ENCODE measurements around the gene STARD6. TPM values are rescaled to one million over a fixed set of nuclear protein-coding genes. Genes with fewer than 3 reads are reported as not detected.

The STARD6 gene
- total and polyA plus RNA-seq, 2 experiments from 2014 or later: not detected

DNA sequence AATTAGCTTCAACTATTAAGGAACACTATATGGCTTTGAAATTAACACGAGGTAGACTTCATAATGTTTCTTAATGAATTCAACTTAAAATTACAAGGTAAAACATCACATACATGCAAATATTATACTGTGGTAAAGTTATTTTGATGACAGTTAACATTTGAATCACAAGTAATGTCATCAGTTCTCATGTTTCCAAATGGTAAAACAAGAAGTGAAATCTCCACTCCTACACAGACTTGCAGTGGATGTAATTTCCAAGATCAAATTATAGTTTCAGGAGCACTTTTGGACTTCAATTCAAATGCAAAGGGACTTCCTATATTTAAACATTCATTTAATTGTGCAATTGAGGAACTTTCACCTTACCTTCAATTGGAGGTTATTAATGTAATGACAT is 39.1 kb upstream of the STARD6 start:
- peaks cover 3% of the 10 kb centered on the region for H3K27me3 Mint-ChIP-seq (ENCODE audit: insufficient read depth, low read depth, poor library complexity)
- Histone ChIP-seq H3K79me2 (replicated peaks; ENCODE audit: insufficient read depth) (no peaks in the 10 kb centered on the region), H2AFZ (no peak overlapping the region), H3F3A (replicated peaks; ENCODE audit: low read depth) (no peaks in the 10 kb centered on the region), H3K4me3 (no peak overlapping the region), H3K36me3 (ENCODE audit: insufficient read depth) (no peaks in the 10 kb centered on the region), H3K9me2 (ENCODE audit: insufficient read depth) (no peaks in the 10 kb centered on the region), H3K4me2 (no peak overlapping the region), H3K27ac (ENCODE audit: low read depth) (no peak overlapping the region), H3K4me1 (ENCODE audit: insufficient read depth) (peaks cover 7% of the 10 kb centered on the region; the same call in 1 of the 2 replicates), H4K20me1 (replicated peaks; ENCODE audit: insufficient read depth) (no peaks in the 10 kb centered on the region), H3K27me3 (ENCODE audit: insufficient read depth) (no peaks in the 10 kb centered on the region)
- TF ChIP-seq ZNF331 (CRISPR knock-in tag; IDR thresholded peaks at IDR 0.05; ENCODE audit: low read depth) (no peak), CREB1 (CRISPR knock-in tag; IDR thresholded peaks at IDR 0.05; ENCODE audit: low read depth) (no peak), ZNF114 (CRISPR knock-in tag; IDR thresholded peaks at IDR 0.05) (no peak), NANOG (IDR thresholded peaks at IDR 0.05; ENCODE audit: borderline replicate concordance) (no peak), JUNB (IDR thresholded peaks at IDR 0.05; ENCODE audit: unreplicated experiment) (no peak), POLR2AphosphoS5 (IDR thresholded peaks at IDR 0.05; ENCODE audit: low read depth) (no peak), STAT1 (IDR thresholded peaks at IDR 0.05; ENCODE audit: unreplicated experiment) (no peak), EZH2 (IDR thresholded peaks at IDR 0.05; ENCODE audit: low read depth, unreplicated experiment) (no peak), EZH2phosphoT487 (IDR thresholded peaks at IDR 0.05; ENCODE audit: unreplicated experiment) (no peak)
- TF ChIP-seq, protein P1, sequence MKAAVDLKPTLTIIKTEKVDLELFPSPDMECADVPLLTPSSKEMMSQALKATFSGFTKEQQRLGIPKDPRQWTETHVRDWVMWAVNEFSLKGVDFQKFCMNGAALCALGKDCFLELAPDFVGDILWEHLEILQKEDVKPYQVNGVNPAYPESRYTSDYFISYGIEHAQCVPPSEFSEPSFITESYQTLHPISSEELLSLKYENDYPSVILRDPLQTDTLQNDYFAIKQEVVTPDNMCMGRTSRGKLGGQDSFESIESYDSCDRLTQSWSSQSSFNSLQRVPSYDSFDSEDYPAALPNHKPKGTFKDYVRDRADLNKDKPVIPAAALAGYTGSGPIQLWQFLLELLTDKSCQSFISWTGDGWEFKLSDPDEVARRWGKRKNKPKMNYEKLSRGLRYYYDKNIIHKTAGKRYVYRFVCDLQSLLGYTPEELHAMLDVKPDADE (IDR thresholded peaks at IDR 0.05): no peak
- TF ChIP-seq, protein P2, sequence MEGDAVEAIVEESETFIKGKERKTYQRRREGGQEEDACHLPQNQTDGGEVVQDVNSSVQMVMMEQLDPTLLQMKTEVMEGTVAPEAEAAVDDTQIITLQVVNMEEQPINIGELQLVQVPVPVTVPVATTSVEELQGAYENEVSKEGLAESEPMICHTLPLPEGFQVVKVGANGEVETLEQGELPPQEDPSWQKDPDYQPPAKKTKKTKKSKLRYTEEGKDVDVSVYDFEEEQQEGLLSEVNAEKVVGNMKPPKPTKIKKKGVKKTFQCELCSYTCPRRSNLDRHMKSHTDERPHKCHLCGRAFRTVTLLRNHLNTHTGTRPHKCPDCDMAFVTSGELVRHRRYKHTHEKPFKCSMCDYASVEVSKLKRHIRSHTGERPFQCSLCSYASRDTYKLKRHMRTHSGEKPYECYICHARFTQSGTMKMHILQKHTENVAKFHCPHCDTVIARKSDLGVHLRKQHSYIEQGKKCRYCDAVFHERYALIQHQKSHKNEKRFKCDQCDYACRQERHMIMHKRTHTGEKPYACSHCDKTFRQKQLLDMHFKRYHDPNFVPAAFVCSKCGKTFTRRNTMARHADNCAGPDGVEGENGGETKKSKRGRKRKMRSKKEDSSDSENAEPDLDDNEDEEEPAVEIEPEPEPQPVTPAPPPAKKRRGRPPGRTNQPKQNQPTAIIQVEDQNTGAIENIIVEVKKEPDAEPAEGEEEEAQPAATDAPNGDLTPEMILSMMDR (conservative IDR thresholded peaks at IDR 0.05; ENCODE audit: low read depth in 2 of 2): no peak
- TF ChIP-seq, protein P3, sequence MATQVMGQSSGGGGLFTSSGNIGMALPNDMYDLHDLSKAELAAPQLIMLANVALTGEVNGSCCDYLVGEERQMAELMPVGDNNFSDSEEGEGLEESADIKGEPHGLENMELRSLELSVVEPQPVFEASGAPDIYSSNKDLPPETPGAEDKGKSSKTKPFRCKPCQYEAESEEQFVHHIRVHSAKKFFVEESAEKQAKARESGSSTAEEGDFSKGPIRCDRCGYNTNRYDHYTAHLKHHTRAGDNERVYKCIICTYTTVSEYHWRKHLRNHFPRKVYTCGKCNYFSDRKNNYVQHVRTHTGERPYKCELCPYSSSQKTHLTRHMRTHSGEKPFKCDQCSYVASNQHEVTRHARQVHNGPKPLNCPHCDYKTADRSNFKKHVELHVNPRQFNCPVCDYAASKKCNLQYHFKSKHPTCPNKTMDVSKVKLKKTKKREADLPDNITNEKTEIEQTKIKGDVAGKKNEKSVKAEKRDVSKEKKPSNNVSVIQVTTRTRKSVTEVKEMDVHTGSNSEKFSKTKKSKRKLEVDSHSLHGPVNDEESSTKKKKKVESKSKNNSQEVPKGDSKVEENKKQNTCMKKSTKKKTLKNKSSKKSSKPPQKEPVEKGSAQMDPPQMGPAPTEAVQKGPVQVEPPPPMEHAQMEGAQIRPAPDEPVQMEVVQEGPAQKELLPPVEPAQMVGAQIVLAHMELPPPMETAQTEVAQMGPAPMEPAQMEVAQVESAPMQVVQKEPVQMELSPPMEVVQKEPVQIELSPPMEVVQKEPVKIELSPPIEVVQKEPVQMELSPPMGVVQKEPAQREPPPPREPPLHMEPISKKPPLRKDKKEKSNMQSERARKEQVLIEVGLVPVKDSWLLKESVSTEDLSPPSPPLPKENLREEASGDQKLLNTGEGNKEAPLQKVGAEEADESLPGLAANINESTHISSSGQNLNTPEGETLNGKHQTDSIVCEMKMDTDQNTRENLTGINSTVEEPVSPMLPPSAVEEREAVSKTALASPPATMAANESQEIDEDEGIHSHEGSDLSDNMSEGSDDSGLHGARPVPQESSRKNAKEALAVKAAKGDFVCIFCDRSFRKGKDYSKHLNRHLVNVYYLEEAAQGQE (IDR thresholded peaks at IDR 0.05; ENCODE audit: unreplicated experiment): no peak
- TF ChIP-seq, protein P4, sequence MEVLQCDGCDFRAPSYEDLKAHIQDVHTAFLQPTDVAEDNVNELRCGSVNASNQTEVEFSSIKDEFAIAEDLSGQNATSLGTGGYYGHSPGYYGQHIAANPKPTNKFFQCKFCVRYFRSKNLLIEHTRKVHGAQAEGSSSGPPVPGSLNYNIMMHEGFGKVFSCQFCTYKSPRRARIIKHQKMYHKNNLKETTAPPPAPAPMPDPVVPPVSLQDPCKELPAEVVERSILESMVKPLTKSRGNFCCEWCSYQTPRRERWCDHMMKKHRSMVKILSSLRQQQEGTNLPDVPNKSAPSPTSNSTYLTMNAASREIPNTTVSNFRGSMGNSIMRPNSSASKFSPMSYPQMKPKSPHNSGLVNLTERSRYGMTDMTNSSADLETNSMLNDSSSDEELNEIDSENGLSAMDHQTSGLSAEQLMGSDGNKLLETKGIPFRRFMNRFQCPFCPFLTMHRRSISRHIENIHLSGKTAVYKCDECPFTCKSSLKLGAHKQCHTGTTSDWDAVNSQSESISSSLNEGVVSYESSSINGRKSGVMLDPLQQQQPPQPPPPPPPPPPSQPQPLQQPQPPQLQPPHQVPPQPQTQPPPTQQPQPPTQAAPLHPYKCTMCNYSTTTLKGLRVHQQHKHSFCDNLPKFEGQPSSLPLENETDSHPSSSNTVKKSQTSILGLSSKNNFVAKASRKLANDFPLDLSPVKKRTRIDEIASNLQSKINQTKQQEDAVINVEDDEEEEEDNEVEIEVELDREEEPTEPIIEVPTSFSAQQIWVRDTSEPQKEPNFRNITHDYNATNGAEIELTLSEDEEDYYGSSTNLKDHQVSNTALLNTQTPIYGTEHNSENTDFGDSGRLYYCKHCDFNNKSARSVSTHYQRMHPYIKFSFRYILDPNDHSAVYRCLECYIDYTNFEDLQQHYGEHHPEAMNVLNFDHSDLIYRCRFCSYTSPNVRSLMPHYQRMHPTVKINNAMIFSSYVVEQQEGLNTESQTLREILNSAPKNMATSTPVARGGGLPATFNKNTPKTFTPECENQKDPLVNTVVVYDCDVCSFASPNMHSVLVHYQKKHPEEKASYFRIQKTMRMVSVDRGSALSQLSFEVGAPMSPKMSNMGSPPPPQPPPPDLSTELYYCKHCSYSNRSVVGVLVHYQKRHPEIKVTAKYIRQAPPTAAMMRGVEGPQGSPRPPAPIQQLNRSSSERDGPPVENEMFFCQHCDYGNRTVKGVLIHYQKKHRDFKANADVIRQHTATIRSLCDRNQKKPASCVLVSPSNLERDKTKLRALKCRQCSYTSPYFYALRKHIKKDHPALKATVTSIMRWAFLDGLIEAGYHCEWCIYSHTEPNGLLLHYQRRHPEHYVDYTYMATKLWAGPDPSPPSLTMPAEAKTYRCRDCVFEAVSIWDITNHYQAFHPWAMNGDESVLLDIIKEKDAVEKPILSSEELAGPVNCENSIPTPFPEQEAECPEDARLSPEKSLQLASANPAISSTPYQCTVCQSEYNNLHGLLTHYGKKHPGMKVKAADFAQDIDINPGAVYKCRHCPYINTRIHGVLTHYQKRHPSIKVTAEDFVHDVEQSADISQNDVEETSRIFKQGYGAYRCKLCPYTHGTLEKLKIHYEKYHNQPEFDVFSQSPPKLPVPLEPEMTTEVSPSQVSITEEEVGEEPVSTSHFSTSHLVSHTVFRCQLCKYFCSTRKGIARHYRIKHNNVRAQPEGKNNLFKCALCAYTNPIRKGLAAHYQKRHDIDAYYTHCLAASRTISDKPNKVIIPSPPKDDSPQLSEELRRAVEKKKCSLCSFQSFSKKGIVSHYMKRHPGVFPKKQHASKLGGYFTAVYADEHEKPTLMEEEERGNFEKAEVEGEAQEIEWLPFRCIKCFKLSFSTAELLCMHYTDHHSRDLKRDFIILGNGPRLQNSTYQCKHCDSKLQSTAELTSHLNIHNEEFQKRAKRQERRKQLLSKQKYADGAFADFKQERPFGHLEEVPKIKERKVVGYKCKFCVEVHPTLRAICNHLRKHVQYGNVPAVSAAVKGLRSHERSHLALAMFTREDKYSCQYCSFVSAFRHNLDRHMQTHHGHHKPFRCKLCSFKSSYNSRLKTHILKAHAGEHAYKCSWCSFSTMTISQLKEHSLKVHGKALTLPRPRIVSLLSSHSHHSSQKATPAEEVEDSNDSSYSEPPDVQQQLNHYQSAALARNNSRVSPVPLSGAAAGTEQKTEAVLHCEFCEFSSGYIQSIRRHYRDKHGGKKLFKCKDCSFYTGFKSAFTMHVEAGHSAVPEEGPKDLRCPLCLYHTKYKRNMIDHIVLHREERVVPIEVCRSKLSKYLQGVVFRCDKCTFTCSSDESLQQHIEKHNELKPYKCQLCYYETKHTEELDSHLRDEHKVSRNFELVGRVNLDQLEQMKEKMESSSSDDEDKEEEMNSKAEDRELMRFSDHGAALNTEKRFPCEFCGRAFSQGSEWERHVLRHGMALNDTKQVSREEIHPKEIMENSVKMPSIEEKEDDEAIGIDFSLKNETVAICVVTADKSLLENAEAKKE (CRISPR knock-in tag; IDR thresholded peaks at IDR 0.05): no peak
- H3K4me3 Mint-ChIP-seq: no peak overlapping the region
- no peak overlapping the region for H3K27ac Mint-ChIP-seq
- H3K36me3 Mint-ChIP-seq (ENCODE audit: low read depth): no peaks in the 10 kb centered on the region
- ATAC-seq (no peak), DNase-seq (ENCODE audit: low spot score) (no peak)
- H3K4me1 Mint-ChIP-seq: peaks cover 8% of the 10 kb centered on the region
- H3K9me3 Mint-ChIP-seq: no peaks in the 10 kb centered on the region

All from GM23338 (cell line).